ENCODE results near the gene POLH. TPM values are rescaled to one million over a fixed set of nuclear protein-coding genes. Genes with fewer than 3 reads are reported as not detected.
A peak's percentile ranks its signal among the peaks of the same experiment; 100 is the strongest.

Gene POLH
- total and polyA plus RNA-seq, 9 of the 15 experiments (the other 6 are each of a cell fraction or from before 2014, with no cell fraction given): 5.8 to 31.6 (median 20.6) TPM

GRCh38 chr6:43628393-43629103, 52.6 kb downstream of the POLH start (continued):
- TF ChIP-seq, protein P1, sequence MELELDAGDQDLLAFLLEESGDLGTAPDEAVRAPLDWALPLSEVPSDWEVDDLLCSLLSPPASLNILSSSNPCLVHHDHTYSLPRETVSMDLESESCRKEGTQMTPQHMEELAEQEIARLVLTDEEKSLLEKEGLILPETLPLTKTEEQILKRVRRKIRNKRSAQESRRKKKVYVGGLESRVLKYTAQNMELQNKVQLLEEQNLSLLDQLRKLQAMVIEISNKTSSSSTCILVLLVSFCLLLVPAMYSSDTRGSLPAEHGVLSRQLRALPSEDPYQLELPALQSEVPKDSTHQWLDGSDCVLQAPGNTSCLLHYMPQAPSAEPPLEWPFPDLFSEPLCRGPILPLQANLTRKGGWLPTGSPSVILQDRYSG (tag; conservative IDR thresholded peaks at IDR 0.05; ENCODE audit: low read depth): no peak
- TF ChIP-seq CTCF (IDR thresholded peaks at IDR 0.05 in 2 of 3, conservative IDR thresholded peaks at IDR 0.05 in 1 of 3; ENCODE audit: insufficient read depth in 2 of 3, low read depth in 1 of 3, low read length in 3 of 3) (no peak), CEBPB (tag; IDR thresholded peaks at IDR 0.05) (no peak), MYC (IDR thresholded peaks at IDR 0.05; ENCODE audit: low read depth, low read length) (no peak), MYC (CRISPR knock-in tag; IDR thresholded peaks at IDR 0.05; ENCODE audit: borderline replicate concordance, low read depth) (peak; percentile 85; the same call in 1 of the 2 replicates), SLC30A9 (CRISPR knock-in tag; IDR thresholded peaks at IDR 0.05) (no peak), PURB (CRISPR knock-in tag; IDR thresholded peaks at IDR 0.05; ENCODE audit: low read depth) (no peak), GTF2F1 (IDR thresholded peaks at IDR 0.05; ENCODE audit: low read depth, low read length) (no peak), ZNF696 (CRISPR knock-in tag; conservative IDR thresholded peaks at IDR 0.05) (no peak), SPI1 (IDR thresholded peaks at IDR 0.05; ENCODE audit: borderline replicate concordance, low read depth, low read length) (peak; percentile 39; the same call in 1 of the 2 replicates), ETV6 (IDR thresholded peaks at IDR 0.05; ENCODE audit: borderline replicate concordance in 1 of 2, low read depth in 2 of 2, low read length in 1 of 2) (no peak; a peak in 1 of 4 replicates), ETV6 (CRISPR knock-in tag; IDR thresholded peaks at IDR 0.05; ENCODE audit: borderline replicate concordance) (no peak), GATA2 (CRISPR knock-in tag; IDR thresholded peaks at IDR 0.05) (no peak), ZNF3 (CRISPR knock-in tag; IDR thresholded peaks at IDR 0.05) (no peak), MBD2 (IDR thresholded peaks at IDR 0.05; ENCODE audit: borderline replicate concordance, low read depth) (no peak), ZNF668 (CRISPR knock-in tag; IDR thresholded peaks at IDR 0.05) (no peak; the same call in 1 of the 2 replicates), KLF13 (tag; IDR thresholded peaks at IDR 0.05; ENCODE audit: borderline replicate concordance, low read depth) (peak; percentile 89)
- TF ChIP-seq, protein P2, sequence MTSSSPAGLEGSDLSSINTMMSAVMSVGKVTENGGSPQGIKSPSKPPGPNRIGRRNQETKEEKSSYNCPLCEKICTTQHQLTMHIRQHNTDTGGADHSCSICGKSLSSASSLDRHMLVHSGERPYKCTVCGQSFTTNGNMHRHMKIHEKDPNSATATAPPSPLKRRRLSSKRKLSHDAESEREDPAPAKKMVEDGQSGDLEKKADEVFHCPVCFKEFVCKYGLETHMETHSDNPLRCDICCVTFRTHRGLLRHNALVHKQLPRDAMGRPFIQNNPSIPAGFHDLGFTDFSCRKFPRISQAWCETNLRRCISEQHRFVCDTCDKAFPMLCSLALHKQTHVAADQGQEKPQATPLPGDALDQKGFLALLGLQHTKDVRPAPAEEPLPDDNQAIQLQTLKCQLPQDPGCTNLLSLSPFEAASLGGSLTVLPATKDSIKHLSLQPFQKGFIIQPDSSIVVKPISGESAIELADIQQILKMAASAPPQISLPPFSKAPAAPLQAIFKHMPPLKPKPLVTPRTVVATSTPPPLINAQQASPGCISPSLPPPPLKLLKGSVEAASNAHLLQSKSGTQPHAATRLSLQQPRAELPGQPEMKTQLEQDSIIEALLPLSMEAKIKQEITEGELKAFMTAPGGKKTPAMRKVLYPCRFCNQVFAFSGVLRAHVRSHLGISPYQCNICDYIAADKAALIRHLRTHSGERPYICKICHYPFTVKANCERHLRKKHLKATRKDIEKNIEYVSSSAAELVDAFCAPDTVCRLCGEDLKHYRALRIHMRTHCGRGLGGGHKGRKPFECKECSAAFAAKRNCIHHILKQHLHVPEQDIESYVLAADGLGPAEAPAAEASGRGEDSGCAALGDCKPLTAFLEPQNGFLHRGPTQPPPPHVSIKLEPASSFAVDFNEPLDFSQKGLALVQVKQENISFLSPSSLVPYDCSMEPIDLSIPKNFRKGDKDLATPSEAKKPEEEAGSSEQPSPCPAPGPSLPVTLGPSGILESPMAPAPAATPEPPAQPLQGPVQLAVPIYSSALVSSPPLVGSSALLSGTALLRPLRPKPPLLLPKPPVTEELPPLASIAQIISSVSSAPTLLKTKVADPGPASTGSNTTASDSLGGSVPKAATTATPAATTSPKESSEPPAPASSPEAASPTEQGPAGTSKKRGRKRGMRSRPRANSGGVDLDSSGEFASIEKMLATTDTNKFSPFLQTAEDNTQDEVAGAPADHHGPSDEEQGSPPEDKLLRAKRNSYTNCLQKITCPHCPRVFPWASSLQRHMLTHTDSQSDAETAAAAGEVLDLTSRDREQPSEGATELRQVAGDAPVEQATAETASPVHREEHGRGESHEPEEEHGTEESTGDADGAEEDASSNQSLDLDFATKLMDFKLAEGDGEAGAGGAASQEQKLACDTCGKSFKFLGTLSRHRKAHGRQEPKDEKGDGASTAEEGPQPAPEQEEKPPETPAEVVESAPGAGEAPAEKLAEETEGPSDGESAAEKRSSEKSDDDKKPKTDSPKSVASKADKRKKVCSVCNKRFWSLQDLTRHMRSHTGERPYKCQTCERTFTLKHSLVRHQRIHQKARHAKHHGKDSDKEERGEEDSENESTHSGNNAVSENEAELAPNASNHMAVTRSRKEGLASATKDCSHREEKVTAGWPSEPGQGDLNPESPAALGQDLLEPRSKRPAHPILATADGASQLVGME (CRISPR knock-in tag; IDR thresholded peaks at IDR 0.05): no peak
- TF ChIP-seq, protein P3, sequence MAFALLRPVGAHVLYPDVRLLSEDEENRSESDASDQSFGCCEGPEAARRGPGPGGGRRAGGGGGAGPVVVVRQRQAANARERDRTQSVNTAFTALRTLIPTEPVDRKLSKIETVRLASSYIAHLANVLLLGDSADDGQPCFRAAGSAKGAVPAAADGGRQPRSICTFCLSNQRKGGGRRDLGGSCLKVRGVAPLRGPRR (CRISPR knock-in tag; IDR thresholded peaks at IDR 0.05): no peak
